Heart right ventricle (tissue), 16 donors: Measurements from ENCODE around the gene RHOV. TPM values are rescaled to one million over a fixed set of nuclear protein-coding genes. Genes with fewer than 3 reads are reported as not detected.

ENCODE experiments used
- ATAC-seq, 8 donors: fragments of 200-7000 bp; cut with Tn5 transposase; one replicate each; pipeline ENCODE4 v1.9.1; 2020; ENCODE audit warnings: mild to moderate bottlenecking in 8 of 8, moderate library complexity in 8 of 8, moderate number of reproducible peaks in 1 of 8
- DNase-seq, 2 donors: peaks; one replicate each; pipeline ENCODE4 v3.0.0-alpha.2; 2020
- H3K27ac ChIP-seq, 10 donors: fragments of 200-600 bp; sonication (generic) in 2 of 10; one replicate each; pipeline versions ENCODE4 v1.5.0 to v1.8.0; 2020 to 2022; ENCODE audit warnings: mild to moderate bottlenecking in 3 of 10
- H3K27me3 ChIP-seq, 7 donors: fragments of 200-600 bp; one replicate each; pipeline ENCODE4 v1.8.0; 2021 to 2022; ENCODE audit warnings: mild to moderate bottlenecking in 2 of 7
- H3K36me3 ChIP-seq, 9 donors: fragments of 200-600 bp; sonication (generic) in 1 of 9; one replicate each; pipeline versions ENCODE4 v1.5.0 to v1.8.0; 2020 to 2022; ENCODE audit warnings: mild to moderate bottlenecking in 2 of 9
- H3K4me1 ChIP-seq, 9 donors: fragments of 200-600 bp; sonication (generic) in 1 of 9; one replicate each; pipeline versions ENCODE4 v1.5.0 to v1.8.0; 2020 to 2022; ENCODE audit warnings: mild to moderate bottlenecking in 4 of 9
- H3K4me3 ChIP-seq, 10 donors: fragments of 200-600 bp; sonication (generic) in 2 of 10; one replicate each; pipeline versions ENCODE4 v1.5.0 to v1.8.0; 2020 to 2022; ENCODE audit warnings: mild to moderate bottlenecking in 7 of 10, moderate library complexity in 2 of 10
- H3K9me3 ChIP-seq, 11 donors: fragments of 200-600 bp in 10 of 11; sonication (generic) in 2 of 11; one replicate each; pipeline versions ENCODE4 v1.5.0 to v1.8.0; 2013 to 2022; ENCODE audit warnings: mild to moderate bottlenecking in 2 of 11, control low read depth in 1 of 11, moderate library complexity in 1 of 11
- CTCF ChIP-seq, 9 donors: fragments of 200-600 bp; sonication (generic) in 2 of 9; IDR thresholded peaks; one replicate each; pipeline versions ENCODE4 v1.5.0 to v1.8.0; 2021 to 2022; ENCODE audit warnings: antibody characterized with exemption in 9 of 9, mild to moderate bottlenecking in 5 of 9, moderate library complexity in 1 of 9
- WGBS, 2 donors: extraction: QIAGEN DNeasy Blood & Tissue Kit; methylation state at CpG; one replicate each; pipeline ENCODE4 v1.1.7; 2013; ENCODE audit warnings: inconsistent platforms in 1 of 2; 5-methylcytosine and 5-hydroxymethylcytosine counted together
- intact Hi-C, 10 donors: fragments of 100-400 bp; cut with DNase I; formaldehyde crosslinking; loops; one replicate each; pipeline versions ENCODE4 v1.11.1 to v1.14.2; 2022
- polyA plus RNA-seq, 2 donors: library from polyadenylated mRNA; stranded (reverse); fragments of 200-250 nt; gene quantifications; one replicate each; pipeline ENCODE4 v1.2.3, GENCODE V29; 2013
- total RNA-seq, 10 donors: library from RNA; stranded (reverse); fragmentation: NEBNext Ultra II Directional in 3 of 10; extraction: Animal tissue kit (Norgen Biotek cat#: 25700) in 3 of 10; gene quantifications; one replicate each; pipeline versions ENCODE4 v1.2.1 to v1.2.4, GENCODE V29; 2021 to 2023
- donor health status: Arrhythmogenic right ventricular cardiomyopathy.
- donor health status: ischemic (EF 13 %, LVEDD 7.1; RV severe dilation, severe dysfunction).
- donor health status: healthy with polysubstance abuse.
- donor health status: DM: no; HTN: yes; CAD: no.
- donor health status: DM: no; HTN: no; CAD: no.
- donor health status: ischemic (EF 25% LVEDD 6.9; RV normal size, moderate dysfunction).
- donor health status: ischemic (EF 25% LVEDD 5.7; RV mildly dilated, moderate dysfunction).
- donor health status: healthy.
- donor health status: DM: yes; HTN: yes; CAD: no.
- donor health status: Ischemic cardiomyopathy.
- donor health status: ischemic (EF 35%, LVEDD 5.7; RV mildly dilated, moderate dysfunction).
- donor health status: nonischemic (EF 11% LVEDD 7.7; RV severe dilation, severe dysfunction).
- donor health status: DM: yes; HTN: yes; CAD: no.
- donor health status: PGD.
- donor health status: ischemic (EF 29% LVEDD 5.4; RV normal size, mild dysfunction).
- donor health status: nonischemic (EF 23%, LVEDD 6.1; RV moderate dilation, normal function).

Gene RHOV
- total and polyA plus RNA-seq, 12 donors, result 0.03 TPM; not detected in 11

- H3K36me3 ChIP-seq, result no peaks in the 10 kb centered on the region
- peaks cover 11 to 77% (median 39%) of the 10 kb centered on the region in 9 donors for H3K4me1 ChIP-seq
- H3K27me3 ChIP-seq, result no peaks in the 10 kb centered on the region
- no peak for TF ChIP-seq CTCF (IDR thresholded peaks at IDR 0.05)
- H3K27ac ChIP-seq, result peak overlapping the region in 1 of 10 donors; percentile 18
- 86 to 93% methylated on average over 2 of the region's 2 CpGs for WGBS, 2 donors
- H3K9me3 ChIP-seq, result no peaks in the 10 kb centered on the region
- no peak for ATAC-seq
- intact Hi-C loops, result no loop called here
- no peak overlapping the region for H3K4me3 ChIP-seq
- no peak for DNase-seq
These were observed 37.7 kb upstream of the RHOV start for GRCh38 chr15:40911693-40912092.

DNA sequence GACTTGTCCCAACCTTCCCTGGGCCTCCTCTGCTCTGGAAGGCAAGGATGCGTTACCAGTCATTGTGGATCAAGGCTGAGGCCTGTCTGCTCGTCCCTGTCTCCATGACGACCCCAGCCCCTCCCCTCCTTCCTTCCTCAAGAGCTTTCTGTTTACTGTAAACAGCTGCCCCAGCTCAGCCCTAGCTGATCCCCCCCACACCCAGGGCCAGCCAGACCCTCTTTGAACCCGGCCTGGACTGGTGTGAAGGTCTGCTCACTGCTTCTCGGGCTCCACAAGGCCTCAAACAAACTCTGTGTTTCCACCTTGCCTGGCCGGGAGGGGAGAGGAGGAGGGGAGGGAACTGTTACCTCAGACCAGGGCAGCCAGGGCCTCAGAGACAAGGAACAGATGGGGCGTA is 37.1 kb upstream of the RHOV start:
- TF ChIP-seq CTCF (IDR thresholded peaks at IDR 0.05), result no peak
- no peaks in the 10 kb centered on the region for H3K36me3 ChIP-seq
- ATAC-seq, result no peak
- no peaks in the 10 kb centered on the region for H3K27me3 ChIP-seq
- no peak overlapping the region for H3K4me3 ChIP-seq
- no peaks in the 10 kb centered on the region for H3K9me3 ChIP-seq
- H3K27ac ChIP-seq, result peak overlapping the region in 2 of 10 donors; percentile 18 to 58
- no peak for DNase-seq
- 59 to 70% methylated on average over 7 of the region's 7 CpGs for WGBS, 2 donors
- peaks cover 12 to 82% (median 44%) of the 10 kb centered on the region in 9 donors for H3K4me1 ChIP-seq
- intact Hi-C loops, result no loop called here

DNA sequence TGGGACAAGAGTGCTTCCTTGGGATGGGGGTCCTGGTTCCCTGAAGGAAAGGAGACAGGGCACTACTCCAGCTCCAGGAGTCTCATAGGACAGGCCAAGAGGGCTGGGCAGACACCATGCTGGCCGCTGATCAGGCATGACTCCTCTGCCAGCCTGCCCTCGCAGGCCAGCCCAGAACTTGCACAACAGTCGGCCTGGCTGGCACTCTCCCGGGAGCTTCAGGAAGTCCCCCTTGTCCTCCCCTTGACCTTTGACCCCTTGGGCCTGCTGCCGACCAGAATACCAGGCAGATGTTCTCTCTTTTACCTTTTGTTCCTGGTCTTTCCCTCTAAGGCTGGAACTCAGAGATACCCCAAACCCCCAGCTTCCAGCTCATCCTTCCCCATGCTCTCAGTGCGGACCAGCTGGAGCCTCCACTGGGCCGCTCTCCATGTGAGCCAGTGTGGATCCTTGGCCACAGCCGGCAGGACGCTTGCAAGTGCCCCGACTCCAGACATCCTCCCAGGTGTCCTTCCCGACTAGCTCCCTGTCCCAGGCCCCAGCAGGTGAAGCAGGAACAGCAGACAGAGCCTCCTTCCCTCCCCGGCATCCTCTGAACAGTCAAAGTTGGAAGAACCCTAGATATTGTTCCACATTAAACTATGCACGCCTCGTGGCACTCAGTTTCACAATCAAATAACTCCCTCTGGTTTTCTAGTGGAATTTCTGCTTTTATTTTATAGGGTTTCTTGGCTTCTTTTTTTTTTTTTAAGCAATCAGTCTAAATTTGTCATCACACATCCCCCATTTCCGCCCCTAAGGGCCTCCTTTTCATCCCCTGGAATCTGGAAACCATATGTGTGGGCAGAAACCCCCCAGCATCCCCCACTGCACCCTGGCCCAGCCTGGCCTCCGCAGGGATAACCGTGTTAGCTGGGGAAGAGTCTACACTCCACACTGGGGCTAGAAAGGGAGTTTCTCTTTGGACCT is 35.9 kb upstream of the RHOV start:
- H3K27me3 ChIP-seq, result no peaks in the 10 kb centered on the region
- H3K9me3 ChIP-seq, result no peaks in the 10 kb centered on the region
- peak overlapping the region in 3 of 10 donors; percentile 12 to 58 (median 32) for H3K27ac ChIP-seq
- H3K4me1 ChIP-seq, result peaks cover 16 to 83% (median 55%) of the 10 kb centered on the region in 9 donors
- intact Hi-C loops, result loop anchor here in 3 of 10 donors (5.0 to 10.0 kb wide), 2 partner anchors 32 to 205 kb away; partner anchors contain the start of gene INO80 (in 3 of the 3)
- no peak overlapping the region for H3K4me3 ChIP-seq
- H3K36me3 ChIP-seq, result peaks cover 0 to 1% (median 0%) of the 10 kb centered on the region in 9 donors
- ATAC-seq (peak in 1 of 8 donors; percentile 26), DNase-seq (peak in 1 of 2 donors; percentile 54)
- 59 to 71% methylated on average over 17 of the region's 17 CpGs for WGBS, 2 donors
- TF ChIP-seq CTCF (IDR thresholded peaks at IDR 0.05), result no peak

- DNase-seq (no peak), ATAC-seq (no peak)
- intact Hi-C loops, result loop anchor here in 3 of 10 donors (5.0 to 10.0 kb wide), 2 partner anchors 34 to 207 kb away; partner anchors contain the start of gene INO80 (in 3 of the 3)
- Histone ChIP-seq H3K27me3 (no peaks in the 10 kb centered on the region), H3K4me1 (peaks cover 19 to 91% (median 66%) of the 10 kb centered on the region in 9 donors), H3K4me3 (no peak overlapping the region), H3K36me3 (peaks cover 0 to 16% (median 8%) of the 10 kb centered on the region in 9 donors), H3K9me3 (no peaks in the 10 kb centered on the region), H3K27ac (peak overlapping the region in 7 of 10 donors; percentile 96 to 100 (median 99))
- no peak for TF ChIP-seq CTCF (IDR thresholded peaks at IDR 0.05)
- WGBS, 2 donors, result 80 to 86% methylated on average over 7 of the region's 7 CpGs
These were observed 34.1 kb upstream of the RHOV start for GRCh38 chr15:40908095-40908494.
